ENCODE data around the gene PIGL.

DNA sequence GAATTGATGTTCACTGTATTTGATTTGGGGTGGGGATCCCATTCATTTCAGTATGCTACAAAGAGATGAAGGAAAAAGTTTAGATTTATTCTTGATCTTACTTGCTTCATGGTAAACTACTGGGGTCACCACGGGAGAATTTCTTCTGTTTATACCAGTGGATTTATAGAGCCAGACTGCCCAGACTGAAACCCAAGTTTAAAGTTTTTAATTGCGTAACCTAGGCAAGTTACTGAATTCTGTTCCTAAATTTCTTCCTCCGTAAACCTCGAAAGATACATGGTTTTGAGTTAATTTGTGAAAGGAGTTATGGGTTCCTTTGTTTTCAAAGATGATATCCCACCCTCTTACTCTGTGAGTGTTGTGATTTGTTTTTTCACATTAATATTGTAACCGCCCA, 26.4 kb downstream of the PIGL start:
- TF ChIP-seq, protein P1, sequence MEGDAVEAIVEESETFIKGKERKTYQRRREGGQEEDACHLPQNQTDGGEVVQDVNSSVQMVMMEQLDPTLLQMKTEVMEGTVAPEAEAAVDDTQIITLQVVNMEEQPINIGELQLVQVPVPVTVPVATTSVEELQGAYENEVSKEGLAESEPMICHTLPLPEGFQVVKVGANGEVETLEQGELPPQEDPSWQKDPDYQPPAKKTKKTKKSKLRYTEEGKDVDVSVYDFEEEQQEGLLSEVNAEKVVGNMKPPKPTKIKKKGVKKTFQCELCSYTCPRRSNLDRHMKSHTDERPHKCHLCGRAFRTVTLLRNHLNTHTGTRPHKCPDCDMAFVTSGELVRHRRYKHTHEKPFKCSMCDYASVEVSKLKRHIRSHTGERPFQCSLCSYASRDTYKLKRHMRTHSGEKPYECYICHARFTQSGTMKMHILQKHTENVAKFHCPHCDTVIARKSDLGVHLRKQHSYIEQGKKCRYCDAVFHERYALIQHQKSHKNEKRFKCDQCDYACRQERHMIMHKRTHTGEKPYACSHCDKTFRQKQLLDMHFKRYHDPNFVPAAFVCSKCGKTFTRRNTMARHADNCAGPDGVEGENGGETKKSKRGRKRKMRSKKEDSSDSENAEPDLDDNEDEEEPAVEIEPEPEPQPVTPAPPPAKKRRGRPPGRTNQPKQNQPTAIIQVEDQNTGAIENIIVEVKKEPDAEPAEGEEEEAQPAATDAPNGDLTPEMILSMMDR (IDR thresholded peaks at IDR 0.05): no peak
- TF ChIP-seq POLR2A (IDR thresholded peaks at IDR 0.05) (no peak), POLR2AphosphoS5 (IDR thresholded peaks at IDR 0.05; ENCODE audit: insufficient read depth in 1 of 2, low read depth in 1 of 2) (no peak)
